Keratinocyte (primary cell): ENCODE data around the gene OR2A7.
"Not testable (repeated sequence)": the region's sequence is repeated elsewhere in the genome, so short reads cannot be mapped to it uniquely, and the experiment has no call there.

Experiments
- CTCF ChIP-seq, 3 experiments: IDR thresholded peaks in 1 of 3; conservative IDR thresholded peaks in 1 of 3; optimal IDR thresholded peaks in 1 of 3; 2 replicates in 2 of 3; 3 replicates in 1 of 3; pipeline versions ENCODE3 to v1.5.1; 2011; ENCODE audit warnings: low read length in 3 of 3, mild to moderate bottlenecking in 3 of 3, moderate library complexity in 2 of 3, control low read depth in 1 of 3, inconsistent platforms in 1 of 3; ENCODE audit not compliant: insufficient read depth in 2 of 3; ENCODE audit errors: extremely low read depth in 1 of 3
- EZH2 ChIP-seq: IDR thresholded peaks from one replicate; pipeline ENCODE4 v1.6.1; 2012; ENCODE audit warnings: inconsistent platforms, mild to moderate bottlenecking, low read length, moderate library complexity

GRCh38 chr7:144269188-144269587 is 4.6 kb upstream of the OR2A7 start, which contains the start of gene CTAGE8:
- not testable (repeated sequence) for TF ChIP-seq EZH2; CTCF (optimal IDR thresholded peaks at IDR 0.05 in 1 of 3, IDR thresholded peaks at IDR 0.05 in 1 of 3, conservative IDR thresholded peaks at IDR 0.05 in 1 of 3; ENCODE audit: extremely low read depth in 1 of 3, insufficient read depth in 2 of 3, low read length in 3 of 3)
